ENCODE data around the gene LCORL. TPM values are rescaled to one million over a fixed set of nuclear protein-coding genes. Genes with fewer than 3 reads are reported as not detected.

Gene LCORL
- total and polyA plus RNA-seq, 2 experiments from 2014 or later, result 21.0 to 28.7 TPM

- H3K36me3 Mint-ChIP-seq (ENCODE audit: low read depth), result no peaks in the 10 kb centered on the region
- Histone ChIP-seq H4K20me1 (replicated peaks; ENCODE audit: insufficient read depth) (no peaks in the 10 kb centered on the region), H3K27me3 (ENCODE audit: insufficient read depth) (no peaks in the 10 kb centered on the region), H3K4me3 (no peak overlapping the region), H3K4me2 (no peak overlapping the region), H3K79me2 (replicated peaks; ENCODE audit: insufficient read depth) (no peaks in the 10 kb centered on the region), H3K9me2 (ENCODE audit: insufficient read depth) (no peaks in the 10 kb centered on the region), H2AFZ (no peak overlapping the region), H3K36me3 (ENCODE audit: insufficient read depth) (no peaks in the 10 kb centered on the region), H3F3A (replicated peaks; ENCODE audit: low read depth) (no peaks in the 10 kb centered on the region), H3K4me1 (ENCODE audit: insufficient read depth) (peaks cover 6% of the 10 kb centered on the region; the same call in 1 of the 2 replicates), H3K27ac (ENCODE audit: low read depth) (no peak overlapping the region)
- TF ChIP-seq JUNB (IDR thresholded peaks at IDR 0.05; ENCODE audit: unreplicated experiment) (no peak), CTCF (conservative IDR thresholded peaks at IDR 0.05; ENCODE audit: low read depth in 2 of 2) (no peak), NANOG (IDR thresholded peaks at IDR 0.05; ENCODE audit: borderline replicate concordance) (no peak), STAT1 (IDR thresholded peaks at IDR 0.05; ENCODE audit: unreplicated experiment) (no peak), ETS1 (IDR thresholded peaks at IDR 0.05) (no peak), ZNF331 (CRISPR knock-in tag; IDR thresholded peaks at IDR 0.05; ENCODE audit: low read depth) (no peak), EZH2 (IDR thresholded peaks at IDR 0.05; ENCODE audit: low read depth, unreplicated experiment) (no peak), REST (IDR thresholded peaks at IDR 0.05; ENCODE audit: unreplicated experiment) (no peak), ZNF462 (CRISPR knock-in tag; IDR thresholded peaks at IDR 0.05) (no peak), EZH2phosphoT487 (IDR thresholded peaks at IDR 0.05; ENCODE audit: unreplicated experiment) (no peak), ZNF114 (CRISPR knock-in tag; IDR thresholded peaks at IDR 0.05) (no peak), CREB1 (CRISPR knock-in tag; IDR thresholded peaks at IDR 0.05; ENCODE audit: low read depth) (no peak), POLR2AphosphoS5 (IDR thresholded peaks at IDR 0.05; ENCODE audit: low read depth) (no peak)
- H3K27me3 Mint-ChIP-seq (ENCODE audit: insufficient read depth, low read depth, poor library complexity), result no peaks in the 10 kb centered on the region
- no peak for DNase-seq (ENCODE audit: low spot score)
- no peaks in the 10 kb centered on the region for H3K9me3 Mint-ChIP-seq
- no peak for ATAC-seq
- H3K27ac Mint-ChIP-seq, result no peak overlapping the region
- H3K4me1 Mint-ChIP-seq, result peaks cover 10% of the 10 kb centered on the region; the same call in 2 of the 3 replicates
- no peak overlapping the region for H3K4me3 Mint-ChIP-seq
These were observed 137.0 kb downstream of the LCORL start for GRCh38 chr4:17884511-17884910.
